Body of pancreas (tissue), 4 donors: ENCODE data around the gene ST7L.

ENCODE experiments used
- CTCF ChIP-seq, 7 experiments: fragments of 450-650 bp in 4 of 7; fragments of 200-600 bp in 3 of 7; sonication (generic) in 3 of 7; IDR thresholded peaks; one replicate each; pipeline ENCODE4 v1.5.1; 2016 to 2019; ENCODE audit warnings: antibody characterized with exemption in 7 of 7
- POLR2A ChIP-seq, 3 donors: fragments of 450-650 bp; IDR thresholded peaks; one replicate each; pipeline ENCODE4 v1.6.1; 2016; ENCODE audit warnings: antibody characterized with exemption in 3 of 3, mild to moderate bottlenecking in 2 of 3

- TF ChIP-seq CTCF (IDR thresholded peaks at IDR 0.05) (no peak), POLR2A (IDR thresholded peaks at IDR 0.05) (no peak)
Measured at GRCh38 chr1:112516141-112516540, 102.8 kb downstream of the ST7L start.
